Prostate gland (tissue), 2 donors: ENCODE results near the gene FAM120B.

ENCODE experiments used
- POLR2A ChIP-seq: fragments of 450-650 bp; IDR thresholded peaks from one replicate; pipeline ENCODE4 v1.6.1; 2016; ENCODE audit warnings: antibody characterized with exemption, mild to moderate bottlenecking
- POLR2AphosphoS5 ChIP-seq: sonication (generic); formaldehyde crosslinking; IDR thresholded peaks from one replicate; pipeline ENCODE4 v1.6.1; 2017; ENCODE audit warnings: antibody characterized with exemption
- TF ChIP-seq, protein P1 (sequence below), 4 experiments: fragments of 200-600 bp in 2 of 4; fragments of 450-650 bp in 2 of 4; sonication (generic) in 2 of 4; IDR thresholded peaks; 1 replicate in 3 of 4; 2 replicates in 1 of 4; pipeline ENCODE4 v1.5.1; 2016 to 2019; ENCODE audit warnings: antibody characterized with exemption in 4 of 4, mild to moderate bottlenecking in 2 of 4, moderate library complexity in 2 of 4

DNA sequence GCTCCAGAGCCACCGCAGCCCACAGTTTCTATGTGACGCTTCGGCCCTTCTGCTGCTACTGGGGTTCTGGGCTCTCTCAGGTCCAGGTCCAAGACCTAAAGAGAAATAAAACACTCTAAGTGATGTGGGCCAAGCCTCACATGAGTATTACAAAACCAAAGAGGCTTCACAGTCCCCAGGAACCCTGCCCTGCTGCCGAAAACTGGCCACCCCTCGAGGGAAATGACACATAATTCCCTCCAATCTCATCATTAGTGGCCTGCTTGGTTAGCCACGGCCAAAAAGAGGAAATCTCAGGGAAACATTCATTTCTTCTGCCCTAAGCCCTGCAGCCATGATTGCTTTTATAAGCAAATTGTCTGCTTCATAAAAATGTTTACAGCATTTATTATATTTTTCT, 48.2 kb upstream of the FAM120B start:
- TF ChIP-seq, protein P1, sequence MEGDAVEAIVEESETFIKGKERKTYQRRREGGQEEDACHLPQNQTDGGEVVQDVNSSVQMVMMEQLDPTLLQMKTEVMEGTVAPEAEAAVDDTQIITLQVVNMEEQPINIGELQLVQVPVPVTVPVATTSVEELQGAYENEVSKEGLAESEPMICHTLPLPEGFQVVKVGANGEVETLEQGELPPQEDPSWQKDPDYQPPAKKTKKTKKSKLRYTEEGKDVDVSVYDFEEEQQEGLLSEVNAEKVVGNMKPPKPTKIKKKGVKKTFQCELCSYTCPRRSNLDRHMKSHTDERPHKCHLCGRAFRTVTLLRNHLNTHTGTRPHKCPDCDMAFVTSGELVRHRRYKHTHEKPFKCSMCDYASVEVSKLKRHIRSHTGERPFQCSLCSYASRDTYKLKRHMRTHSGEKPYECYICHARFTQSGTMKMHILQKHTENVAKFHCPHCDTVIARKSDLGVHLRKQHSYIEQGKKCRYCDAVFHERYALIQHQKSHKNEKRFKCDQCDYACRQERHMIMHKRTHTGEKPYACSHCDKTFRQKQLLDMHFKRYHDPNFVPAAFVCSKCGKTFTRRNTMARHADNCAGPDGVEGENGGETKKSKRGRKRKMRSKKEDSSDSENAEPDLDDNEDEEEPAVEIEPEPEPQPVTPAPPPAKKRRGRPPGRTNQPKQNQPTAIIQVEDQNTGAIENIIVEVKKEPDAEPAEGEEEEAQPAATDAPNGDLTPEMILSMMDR (IDR thresholded peaks at IDR 0.05), result no peak
- no peak for TF ChIP-seq POLR2A
- no peak for TF ChIP-seq POLR2AphosphoS5
